Measurements from ENCODE around the gene UBL3.

Gene UBL3

GRCh38 chr13:29857085-29857484, 6.7 kb upstream of the UBL3 start:
- Histone ChIP-seq H3K36me3 (ENCODE audit: control insufficient read depth, insufficient read depth, low read length) (no peaks in the 10 kb centered on the region), H3K27me3 (replicated peaks; ENCODE audit: control insufficient read depth, insufficient read depth, low read length) (no peaks in the 10 kb centered on the region), H3K4me3 (replicated peaks; ENCODE audit: low read depth, low read length) (no peak overlapping the region)
- DNase-seq (ENCODE audit: extremely low read depth, insufficient read length): no peak
- no peak for TF ChIP-seq CTCF (IDR thresholded peaks at IDR 0.05; ENCODE audit: insufficient read depth, low read length, poor library complexity, severe bottlenecking)

GRCh38 chr13:29856426-29856825, 6.0 kb upstream of the UBL3 start:
- Histone ChIP-seq H3K36me3 (ENCODE audit: control insufficient read depth, insufficient read depth, low read length) (no peaks in the 10 kb centered on the region), H3K27me3 (replicated peaks; ENCODE audit: control insufficient read depth, insufficient read depth, low read length) (no peaks in the 10 kb centered on the region), H3K4me3 (replicated peaks; ENCODE audit: low read depth, low read length) (no peak overlapping the region)
- TF ChIP-seq CTCF (IDR thresholded peaks at IDR 0.05; ENCODE audit: insufficient read depth, low read length, poor library complexity, severe bottlenecking): no peak
- no peak for DNase-seq (ENCODE audit: extremely low read depth, insufficient read length)

- H3K4me3 ChIP-seq (replicated peaks; ENCODE audit: low read depth, low read length): no peak overlapping the region
- TF ChIP-seq CTCF (IDR thresholded peaks at IDR 0.05; ENCODE audit: insufficient read depth, low read length, poor library complexity, severe bottlenecking): no peak
- H3K36me3 ChIP-seq (ENCODE audit: control insufficient read depth, insufficient read depth, low read length): no peaks in the 10 kb centered on the region
- H3K27me3 ChIP-seq (replicated peaks; ENCODE audit: control insufficient read depth, insufficient read depth, low read length): no peaks in the 10 kb centered on the region
- DNase-seq (ENCODE audit: extremely low read depth, insufficient read length): no peak
Measured at GRCh38 chr13:29855784-29856183, 5.4 kb upstream of the UBL3 start.

GRCh38 chr13:29855009-29855408, 4.6 kb upstream of the UBL3 start:
- Histone ChIP-seq H3K36me3 (ENCODE audit: control insufficient read depth, insufficient read depth, low read length) (no peaks in the 10 kb centered on the region), H3K27me3 (replicated peaks; ENCODE audit: control insufficient read depth, insufficient read depth, low read length) (no peaks in the 10 kb centered on the region), H3K4me3 (replicated peaks; ENCODE audit: low read depth, low read length) (no peak overlapping the region)
- no peak for DNase-seq (ENCODE audit: extremely low read depth, insufficient read length)
- no peak for TF ChIP-seq CTCF (IDR thresholded peaks at IDR 0.05; ENCODE audit: insufficient read depth, low read length, poor library complexity, severe bottlenecking)

GRCh38 chr13:29853131-29853530, 2.7 kb upstream of the UBL3 start:
- DNase-seq (ENCODE audit: extremely low read depth, insufficient read length): no peak
- Histone ChIP-seq H3K36me3 (ENCODE audit: control insufficient read depth, insufficient read depth, low read length) (no peaks in the 10 kb centered on the region), H3K27me3 (replicated peaks; ENCODE audit: control insufficient read depth, insufficient read depth, low read length) (no peaks in the 10 kb centered on the region), H3K4me3 (replicated peaks; ENCODE audit: low read depth, low read length) (no peak overlapping the region)
- no peak for TF ChIP-seq CTCF (IDR thresholded peaks at IDR 0.05; ENCODE audit: insufficient read depth, low read length, poor library complexity, severe bottlenecking)

- no peaks in the 10 kb centered on the region for H3K36me3 ChIP-seq (ENCODE audit: control insufficient read depth, insufficient read depth, low read length)
- H3K4me3 ChIP-seq (replicated peaks; ENCODE audit: low read depth, low read length): no peak overlapping the region
- no peaks in the 10 kb centered on the region for H3K27me3 ChIP-seq (replicated peaks; ENCODE audit: control insufficient read depth, insufficient read depth, low read length)
- DNase-seq (ENCODE audit: extremely low read depth, insufficient read length): no peak
- TF ChIP-seq CTCF (IDR thresholded peaks at IDR 0.05; ENCODE audit: insufficient read depth, low read length, poor library complexity, severe bottlenecking): no peak
Measured at GRCh38 chr13:29852472-29853054, 2.1 kb upstream of the UBL3 start.

Data from GM06990 (cell line).